Measurements from ENCODE around the gene HPN. TPM values are rescaled to one million over a fixed set of nuclear protein-coding genes. Genes with fewer than 3 reads are reported as not detected.
A peak's percentile ranks its signal among the peaks of the same experiment; 100 is the strongest.

The HPN gene
- total and polyA plus RNA-seq, 2 experiments from 2014 or later = 14.0 to 17.4 TPM

DNA sequence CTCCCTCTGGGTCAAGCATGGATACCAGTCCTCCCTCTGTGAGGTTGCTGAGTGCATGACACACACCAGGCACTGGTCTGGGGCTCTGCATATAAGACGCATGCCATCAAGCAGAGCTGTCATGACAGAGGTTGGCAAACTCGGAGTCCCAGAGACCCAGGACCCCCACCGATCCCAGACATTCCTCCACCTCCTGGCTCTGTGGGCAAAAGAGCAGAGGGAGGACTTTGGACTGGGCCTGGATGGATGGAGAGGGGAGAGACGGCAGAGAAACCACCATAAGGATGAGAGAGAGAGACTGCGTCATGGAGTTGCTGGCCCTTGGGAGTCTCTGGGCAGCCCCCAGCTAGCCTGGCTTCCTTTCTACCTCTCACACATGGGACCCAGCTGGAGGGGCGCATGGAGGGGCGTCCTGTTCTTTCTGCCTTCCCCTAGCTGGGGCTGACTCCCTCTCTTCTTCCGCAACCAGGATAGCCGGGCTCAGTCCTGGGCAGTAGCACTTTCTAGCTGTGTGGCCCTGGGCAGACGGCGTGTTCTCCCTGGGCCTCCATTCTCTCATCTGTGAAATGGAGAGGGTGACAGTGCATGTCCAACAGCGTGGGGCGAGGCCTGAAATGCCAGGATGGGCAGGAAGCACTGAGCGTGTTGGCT, 1.6 kb downstream of the HPN start:
- Histone ChIP-seq H3K36me3 (ENCODE audit: insufficient read depth) (no peaks in the 10 kb centered on the region), H3K4me2 (peak overlapping the region; percentile 94; the same call in 1 of the 2 replicates), H3F3A (replicated peaks; ENCODE audit: low read depth) (peaks cover 11% of the 10 kb centered on the region; the same call in 1 of the 2 replicates), H3K4me1 (ENCODE audit: insufficient read depth) (peaks cover 44% of the 10 kb centered on the region), H4K20me1 (replicated peaks; ENCODE audit: insufficient read depth) (no peaks in the 10 kb centered on the region; the same call in 1 of the 2 replicates), H3K4me3 (no peak overlapping the region), H3K79me2 (replicated peaks; ENCODE audit: insufficient read depth) (peaks cover 17% of the 10 kb centered on the region; the same call in 1 of the 2 replicates), H3K9me2 (ENCODE audit: insufficient read depth) (no peaks in the 10 kb centered on the region), H3K27me3 (ENCODE audit: insufficient read depth) (no peaks in the 10 kb centered on the region), H2AFZ (no peak overlapping the region), H3K27ac (ENCODE audit: low read depth) (no peak overlapping the region)
- H3K4me1 Mint-ChIP-seq = peaks cover 50% of the 10 kb centered on the region
- peaks cover 12% of the 10 kb centered on the region for H3K27me3 Mint-ChIP-seq (ENCODE audit: insufficient read depth, low read depth, poor library complexity)
- no peak for ATAC-seq
- no peak overlapping the region for H3K27ac Mint-ChIP-seq
- H3K4me3 Mint-ChIP-seq = peak overlapping the region; percentile 74
- TF ChIP-seq ZNF462 (CRISPR knock-in tag; IDR thresholded peaks at IDR 0.05) (no peak), EZH2 (IDR thresholded peaks at IDR 0.05; ENCODE audit: low read depth, unreplicated experiment) (no peak), NANOG (IDR thresholded peaks at IDR 0.05; ENCODE audit: borderline replicate concordance) (no peak), JUNB (IDR thresholded peaks at IDR 0.05; ENCODE audit: unreplicated experiment) (no peak), ZNF114 (CRISPR knock-in tag; IDR thresholded peaks at IDR 0.05) (no peak), STAT1 (IDR thresholded peaks at IDR 0.05; ENCODE audit: unreplicated experiment) (no peak), POLR2AphosphoS5 (IDR thresholded peaks at IDR 0.05; ENCODE audit: low read depth) (no peak), ETS1 (IDR thresholded peaks at IDR 0.05) (no peak), EZH2phosphoT487 (IDR thresholded peaks at IDR 0.05; ENCODE audit: unreplicated experiment) (no peak), REST (IDR thresholded peaks at IDR 0.05; ENCODE audit: unreplicated experiment) (no peak), ZNF331 (CRISPR knock-in tag; IDR thresholded peaks at IDR 0.05; ENCODE audit: low read depth) (no peak), CREB1 (CRISPR knock-in tag; IDR thresholded peaks at IDR 0.05; ENCODE audit: low read depth) (no peak)
- TF ChIP-seq, protein P1, sequence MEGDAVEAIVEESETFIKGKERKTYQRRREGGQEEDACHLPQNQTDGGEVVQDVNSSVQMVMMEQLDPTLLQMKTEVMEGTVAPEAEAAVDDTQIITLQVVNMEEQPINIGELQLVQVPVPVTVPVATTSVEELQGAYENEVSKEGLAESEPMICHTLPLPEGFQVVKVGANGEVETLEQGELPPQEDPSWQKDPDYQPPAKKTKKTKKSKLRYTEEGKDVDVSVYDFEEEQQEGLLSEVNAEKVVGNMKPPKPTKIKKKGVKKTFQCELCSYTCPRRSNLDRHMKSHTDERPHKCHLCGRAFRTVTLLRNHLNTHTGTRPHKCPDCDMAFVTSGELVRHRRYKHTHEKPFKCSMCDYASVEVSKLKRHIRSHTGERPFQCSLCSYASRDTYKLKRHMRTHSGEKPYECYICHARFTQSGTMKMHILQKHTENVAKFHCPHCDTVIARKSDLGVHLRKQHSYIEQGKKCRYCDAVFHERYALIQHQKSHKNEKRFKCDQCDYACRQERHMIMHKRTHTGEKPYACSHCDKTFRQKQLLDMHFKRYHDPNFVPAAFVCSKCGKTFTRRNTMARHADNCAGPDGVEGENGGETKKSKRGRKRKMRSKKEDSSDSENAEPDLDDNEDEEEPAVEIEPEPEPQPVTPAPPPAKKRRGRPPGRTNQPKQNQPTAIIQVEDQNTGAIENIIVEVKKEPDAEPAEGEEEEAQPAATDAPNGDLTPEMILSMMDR (conservative IDR thresholded peaks at IDR 0.05; ENCODE audit: low read depth in 2 of 2) = no peak
- no peak for DNase-seq (ENCODE audit: low spot score)
- H3K36me3 Mint-ChIP-seq (ENCODE audit: low read depth) = no peaks in the 10 kb centered on the region; the same call in 2 of the 3 replicates
- no peaks in the 10 kb centered on the region for H3K9me3 Mint-ChIP-seq

All from GM23338 (cell line).